Activated CD8-positive, alpha-beta T cell treated with anti-CD3 and anti-CD28 coated beads, Interleukin-2, amount 10 ng/mL, durations not matched to agents 7 days and 5 days (primary cell): Measurements from ENCODE around the gene PICK1. TPM values are rescaled to one million over a fixed set of nuclear protein-coding genes. Genes with fewer than 3 reads are reported as not detected.

Experiments used
- ATAC-seq: fragments of 150-1000 bp; cut with Tn5 transposase; one replicate; pipeline ENCODE4 v1.10.0; 2021; ENCODE audit warnings: moderate library complexity
- CTCF ChIA-PET: fragments of 350-600 bp; sonication (Branson Sonifier 250); formaldehyde crosslinking; loops from one replicate; lab custom pipeline; 2021; ENCODE audit warnings: antibody characterized with exemption; lab: Charles Lee
- POLR2A ChIA-PET: fragments of 350-600 bp; sonication (Branson Sonifier 250); formaldehyde crosslinking; loops from one replicate; lab custom pipeline; 2021; ENCODE audit warnings: antibody characterized with exemption; lab: Charles Lee
- DNase-seq: peaks from one replicate; pipeline ENCODE4 v3.0.0-alpha.2; 2020
- H3K27ac Mint-ChIP-seq: one replicate; pipeline ENCODE4 v1.8.0; 2021; ENCODE audit warnings: mild to moderate bottlenecking, mixed read lengths
- H3K27me3 Mint-ChIP-seq: one replicate; pipeline ENCODE4 v1.8.0; 2021; ENCODE audit warnings: low read depth, mixed read lengths
- H3K36me3 Mint-ChIP-seq: one replicate; pipeline ENCODE4 v1.8.0; 2021; ENCODE audit warnings: low read depth, mixed read lengths
- H3K4me1 Mint-ChIP-seq: one replicate; pipeline ENCODE4 v1.8.0; 2021; ENCODE audit warnings: low read depth, mixed read lengths
- H3K4me3 Mint-ChIP-seq: one replicate; pipeline ENCODE4 v1.8.0; 2021; ENCODE audit warnings: mild to moderate bottlenecking, mixed read lengths
- H3K9me3 Mint-ChIP-seq: one replicate; pipeline ENCODE4 v1.8.0; 2022; ENCODE audit warnings: mixed read lengths; ENCODE audit not compliant: insufficient read depth
- total RNA-seq, 2 experiments: library from RNA; stranded (reverse); gene quantifications; one replicate each; pipeline ENCODE4 v1.2.3, GENCODE V29; 2021

Gene PICK1
- total RNA-seq, 2 experiments from 2014 or later = 12.7 to 14.0 TPM

GRCh38 chr22:38023045-38023444 is 34.2 kb upstream of the PICK1 start:
- Mint-ChIP-seq H3K9me3 (no peaks in the 10 kb centered on the region), H3K27me3 (peaks cover 3% of the 10 kb centered on the region), H3K4me1 (no peaks in the 10 kb centered on the region), H3K27ac (no peak overlapping the region), H3K4me3 (no peak overlapping the region), H3K36me3 (no peaks in the 10 kb centered on the region)
- ChIA-PET POLR2A (no interaction called here), CTCF (interaction anchor here (1.2 kb wide), 1 partner anchor 29 kb away, joined by 3 read pairs; no protein-coding TSS in a partner anchor)
- ATAC-seq = no peak
- DNase-seq = no peak

GRCh38 chr22:38025514-38025913 is 31.7 kb upstream of the PICK1 start:
- H3K4me3 Mint-ChIP-seq = no peak overlapping the region
- ATAC-seq (no peak), DNase-seq (no peak)
- ChIA-PET POLR2A (no interaction called here), CTCF (no interaction called here)
- no peaks in the 10 kb centered on the region for H3K4me1 Mint-ChIP-seq
- no peaks in the 10 kb centered on the region for H3K9me3 Mint-ChIP-seq
- H3K36me3 Mint-ChIP-seq = no peaks in the 10 kb centered on the region
- H3K27ac Mint-ChIP-seq = no peak overlapping the region
- H3K27me3 Mint-ChIP-seq = peaks cover 3% of the 10 kb centered on the region

GRCh38 chr22:38026130-38027111 is 30.8 kb upstream of the PICK1 start:
- no peaks in the 10 kb centered on the region for H3K36me3 Mint-ChIP-seq
- ATAC-seq = no peak
- H3K9me3 Mint-ChIP-seq = no peaks in the 10 kb centered on the region
- ChIA-PET CTCF (interaction anchor here (0.8 kb wide), 1 partner anchor 25 kb away, joined by 3 read pairs; no protein-coding TSS in a partner anchor), POLR2A (no interaction called here)
- no peak for DNase-seq
- peaks cover 3% of the 10 kb centered on the region for H3K27me3 Mint-ChIP-seq
- H3K4me3 Mint-ChIP-seq = no peak overlapping the region
- H3K27ac Mint-ChIP-seq = no peak overlapping the region
- H3K4me1 Mint-ChIP-seq = no peaks in the 10 kb centered on the region

- POLR2A ChIA-PET = interaction anchor here (0.6 kb wide), 1 partner anchor 37 kb away, joined by 4 read pairs; no protein-coding TSS in a partner anchor
- H3K27ac Mint-ChIP-seq = no peak overlapping the region
These were observed 29.7 kb upstream of the PICK1 start for GRCh38 chr22:38027487-38027886.

GRCh38 chr22:38028344-38029130 is 28.7 kb upstream of the PICK1 start:
- H3K9me3 Mint-ChIP-seq = no peaks in the 10 kb centered on the region
- no peak overlapping the region for H3K4me3 Mint-ChIP-seq
- no peak overlapping the region for H3K27ac Mint-ChIP-seq
- no peak for ATAC-seq
- H3K4me1 Mint-ChIP-seq = no peaks in the 10 kb centered on the region
- H3K27me3 Mint-ChIP-seq = peaks cover 3% of the 10 kb centered on the region
- POLR2A ChIA-PET = no interaction called here
- CTCF ChIA-PET = interaction anchor here (1.0 kb wide), 2 partner anchors 23 to 310 kb away, joined by 3 to 4 read pairs; no protein-coding TSS in a partner anchor
- no peak for DNase-seq
- no peaks in the 10 kb centered on the region for H3K36me3 Mint-ChIP-seq

More at GRCh38 chr22:38027487-38027886, 29.7 kb upstream of the PICK1 start:
- CTCF ChIA-PET = interaction anchor here (0.5 kb wide), 1 partner anchor 202 kb away, joined by 3 read pairs; no protein-coding TSS in a partner anchor
- Mint-ChIP-seq H3K27me3 (peaks cover 3% of the 10 kb centered on the region), H3K36me3 (no peaks in the 10 kb centered on the region), H3K4me1 (no peaks in the 10 kb centered on the region), H3K4me3 (no peak overlapping the region), H3K9me3 (no peaks in the 10 kb centered on the region)
- DNase-seq (no peak), ATAC-seq (no peak)

GRCh38 chr22:38029370-38029769 is 27.8 kb upstream of the PICK1 start:
- no peak overlapping the region for H3K4me3 Mint-ChIP-seq

GRCh38 chr22:38029901-38030300 is 27.3 kb upstream of the PICK1 start:
- DNase-seq = no peak
- H3K27me3 Mint-ChIP-seq = peaks cover 3% of the 10 kb centered on the region
- H3K9me3 Mint-ChIP-seq = no peaks in the 10 kb centered on the region
- H3K27ac Mint-ChIP-seq = no peak overlapping the region
- H3K4me3 Mint-ChIP-seq = no peak overlapping the region
- CTCF ChIA-PET = interaction anchor here (0.8 kb wide), 1 partner anchor 22 kb away, joined by 3 read pairs; no protein-coding TSS in a partner anchor
- H3K4me1 Mint-ChIP-seq = no peaks in the 10 kb centered on the region
- ATAC-seq = no peak
- H3K36me3 Mint-ChIP-seq = no peaks in the 10 kb centered on the region
- POLR2A ChIA-PET = no interaction called here

More at GRCh38 chr22:38029370-38029769, 27.8 kb upstream of the PICK1 start:
- Mint-ChIP-seq H3K27me3 (peaks cover 3% of the 10 kb centered on the region), H3K9me3 (no peaks in the 10 kb centered on the region), H3K36me3 (no peaks in the 10 kb centered on the region), H3K4me1 (no peaks in the 10 kb centered on the region), H3K27ac (no peak overlapping the region)
- ChIA-PET CTCF (interaction anchor here (0.8 kb wide), 1 partner anchor 23 kb away, joined by 3 read pairs; no protein-coding TSS in a partner anchor), POLR2A (no interaction called here)
- no peak for DNase-seq
- no peak for ATAC-seq

GRCh38 chr22:38030311-38031133 is 26.7 kb upstream of the PICK1 start:
- ATAC-seq (no peak), DNase-seq (no peak)
- Mint-ChIP-seq H3K27ac (no peak overlapping the region), H3K4me1 (no peaks in the 10 kb centered on the region), H3K27me3 (no peaks in the 10 kb centered on the region), H3K36me3 (no peaks in the 10 kb centered on the region), H3K9me3 (no peaks in the 10 kb centered on the region), H3K4me3 (no peak overlapping the region)
- CTCF ChIA-PET = interaction anchor here (0.8 kb wide), 1 partner anchor 22 kb away, joined by 3 read pairs; no protein-coding TSS in a partner anchor
- POLR2A ChIA-PET = no interaction called here

GRCh38 chr22:38031491-38031890 is 25.7 kb upstream of the PICK1 start:
- H3K9me3 Mint-ChIP-seq = no peaks in the 10 kb centered on the region
- DNase-seq = no peak
- H3K4me1 Mint-ChIP-seq = no peaks in the 10 kb centered on the region
- no peaks in the 10 kb centered on the region for H3K27me3 Mint-ChIP-seq
- no peak for ATAC-seq
- POLR2A ChIA-PET = no interaction called here
- H3K36me3 Mint-ChIP-seq = no peaks in the 10 kb centered on the region
- no peak overlapping the region for H3K4me3 Mint-ChIP-seq
- H3K27ac Mint-ChIP-seq = no peak overlapping the region
- CTCF ChIA-PET = no interaction called here

- H3K36me3 Mint-ChIP-seq = no peaks in the 10 kb centered on the region
- CTCF ChIA-PET = interaction anchor here (1.0 kb wide), 1 partner anchor 19 kb away, joined by 3 read pairs; no protein-coding TSS in a partner anchor
- POLR2A ChIA-PET = no interaction called here
These were observed 24.3 kb upstream of the PICK1 start for GRCh38 chr22:38032681-38033521.

More at GRCh38 chr22:38032681-38033521, 24.3 kb upstream of the PICK1 start:
- ATAC-seq (no peak), DNase-seq (no peak)
- no peaks in the 10 kb centered on the region for H3K4me1 Mint-ChIP-seq
- no peak overlapping the region for H3K27ac Mint-ChIP-seq
- no peaks in the 10 kb centered on the region for H3K9me3 Mint-ChIP-seq
- H3K27me3 Mint-ChIP-seq = no peaks in the 10 kb centered on the region
- no peak overlapping the region for H3K4me3 Mint-ChIP-seq
